ENCODE data around the gene ACOT8.
A peak's percentile ranks its signal among the peaks of the same experiment; 100 is the strongest.
"Not testable (repeated sequence)": the region's sequence is repeated elsewhere in the genome, so short reads cannot be mapped to it uniquely, and the experiment has no call there.

The ACOT8 gene

DNA sequence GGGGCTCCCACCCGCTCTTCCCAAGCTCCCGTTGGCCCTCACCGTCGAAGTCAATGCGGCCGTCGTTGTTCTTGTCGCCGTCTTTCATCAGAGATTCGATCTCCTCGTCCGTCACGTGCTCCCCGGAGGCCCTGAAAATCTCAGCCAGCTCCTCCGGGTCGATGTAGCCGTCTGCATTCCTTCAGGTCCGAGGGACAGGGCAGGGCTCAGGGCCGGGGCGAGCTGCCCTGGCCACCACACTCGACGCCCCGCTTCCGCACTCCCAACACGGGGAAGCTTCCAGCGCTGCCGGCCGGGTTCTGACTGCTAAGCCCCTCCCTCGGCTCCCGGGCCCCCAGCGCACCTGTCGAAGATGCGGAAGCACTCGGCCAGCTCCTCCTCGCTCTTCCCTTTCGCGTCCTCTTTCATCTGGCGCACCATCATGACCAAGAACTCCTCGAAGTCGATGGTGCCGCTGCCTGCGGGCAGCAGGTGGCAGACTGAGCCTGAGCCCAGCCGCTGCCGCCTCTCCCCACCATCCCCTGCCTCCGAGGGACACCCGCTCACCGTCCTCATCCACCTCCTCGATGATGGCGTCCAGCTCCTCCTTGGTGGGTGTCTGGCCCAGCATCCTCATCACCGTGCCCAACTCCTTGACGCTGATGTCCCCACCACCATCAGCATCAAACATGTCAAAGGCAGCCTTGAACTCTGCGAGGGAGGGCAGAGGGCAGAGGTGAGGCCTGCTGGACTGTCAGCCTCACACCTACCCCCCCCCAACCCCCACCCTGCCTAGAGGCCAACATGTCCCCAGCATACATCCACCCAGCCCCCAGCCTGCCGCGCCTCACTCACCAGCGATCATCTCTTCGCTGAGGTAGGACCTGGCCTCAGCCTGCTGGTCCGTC, 33.0 kb downstream of the ACOT8 start:
- peak; percentile 24 for DNase-seq

- DNase-seq, result no peak
Measured at GRCh38 chr20:45822857-45823256, 34.3 kb downstream of the ACOT8 start.

DNA sequence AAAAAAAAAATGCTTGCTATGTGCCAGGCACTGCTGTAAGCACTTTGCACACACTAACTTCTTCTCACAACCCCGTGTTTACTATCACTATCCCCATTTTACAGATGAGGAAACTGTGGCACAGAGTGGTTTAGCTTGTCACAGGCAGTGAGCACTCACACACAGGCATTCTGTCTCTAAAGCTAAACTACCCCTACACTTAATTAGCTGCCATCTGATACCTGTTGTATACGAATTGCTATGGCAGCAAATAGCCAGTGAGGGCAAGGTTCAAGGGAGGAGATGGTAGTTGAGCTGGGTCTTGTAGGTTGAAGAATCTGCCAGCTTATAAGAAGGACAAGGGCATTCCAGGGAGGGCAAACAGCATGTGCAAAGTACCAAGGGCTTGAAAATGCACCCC, 35.2 kb downstream of the ACOT8 start:
- DNase-seq, result no peak

GRCh38 chr20:45819466-45819865, 37.7 kb downstream of the ACOT8 start:
- DNase-seq, result no peak

- DNase-seq, result no peak
Measured at GRCh38 chr20:45818239-45818638, 39.0 kb downstream of the ACOT8 start.

DNA sequence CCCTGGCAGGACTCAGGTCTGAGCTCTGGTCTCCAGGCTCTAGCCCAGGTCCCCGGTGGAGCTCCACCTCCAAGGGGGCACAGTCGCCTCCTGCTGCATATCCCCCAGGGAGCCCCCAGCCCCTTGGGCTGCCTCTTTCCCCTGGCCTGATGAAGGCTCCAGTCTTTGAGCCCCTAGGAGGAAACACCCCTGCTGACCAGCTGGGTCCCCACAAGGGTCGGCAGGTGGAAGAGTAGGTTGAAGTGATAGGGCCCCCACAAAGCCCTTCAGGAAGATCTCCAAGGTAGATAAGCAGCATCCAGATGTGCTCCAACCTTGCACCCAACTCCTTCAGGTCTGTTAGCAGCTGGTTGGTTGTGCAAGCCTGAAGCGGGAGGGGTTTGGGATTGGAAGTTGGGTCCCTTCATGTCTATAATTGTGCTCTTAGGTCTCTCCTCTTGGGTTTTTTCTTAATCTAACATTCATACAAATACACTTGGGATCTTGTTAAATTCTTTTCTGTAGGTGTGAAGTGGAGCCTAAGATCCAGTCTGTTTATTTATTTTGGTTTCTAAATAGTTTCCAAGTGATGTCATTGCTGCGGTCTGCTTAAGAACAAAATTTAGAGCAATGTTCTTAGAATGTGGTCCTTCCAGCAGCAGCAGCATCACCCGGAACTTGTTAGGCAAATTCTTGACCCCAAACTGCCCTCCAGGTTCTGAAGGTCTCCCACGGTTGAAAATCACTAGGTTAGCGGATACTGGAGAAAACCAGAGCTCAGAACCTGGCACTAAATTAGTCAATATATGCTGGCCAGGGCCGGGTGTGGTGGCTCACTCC, 39.6 kb downstream of the ACOT8 start:
- DNase-seq, result no peak

DNA sequence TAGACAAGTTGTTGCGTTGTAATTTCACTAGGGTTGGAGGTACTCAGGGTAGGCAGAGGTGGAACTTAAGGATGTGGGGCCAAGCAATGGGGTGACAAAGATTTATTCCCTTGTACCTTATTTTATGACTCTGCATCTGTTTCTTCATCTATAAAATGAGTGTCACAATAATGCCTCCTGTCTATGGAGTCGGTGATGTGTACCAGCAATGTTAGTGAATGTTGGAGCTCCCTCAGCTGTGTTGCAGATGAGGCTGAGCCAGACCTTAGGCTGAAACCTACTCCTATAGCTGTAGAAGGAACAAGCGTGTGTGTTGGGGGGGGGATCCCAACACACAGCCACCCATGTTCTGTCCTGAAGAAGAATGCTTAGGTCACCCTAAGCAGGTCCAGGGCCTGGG, 40.2 kb downstream of the ACOT8 start:
- no peak for DNase-seq

DNA sequence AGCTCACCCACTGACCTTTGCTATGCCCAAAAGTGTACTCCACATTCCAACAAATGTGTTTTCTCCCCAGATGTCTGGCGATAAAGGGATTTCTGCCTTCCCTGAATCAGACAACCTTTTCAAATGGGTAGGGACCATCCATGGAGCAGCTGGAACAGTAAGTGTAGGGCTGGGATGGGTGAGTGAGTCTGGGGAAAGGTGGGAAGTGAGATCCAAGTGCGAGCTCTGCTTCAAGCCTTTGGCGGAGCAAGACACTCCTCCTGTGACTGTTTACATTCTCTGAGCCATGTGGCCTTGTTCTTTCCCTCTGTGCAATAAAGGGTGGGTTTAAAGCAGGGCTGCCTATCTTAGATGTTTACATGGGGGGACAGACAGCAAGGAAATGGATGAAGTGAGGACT, 42.9 kb downstream of the ACOT8 start:
- DNase-seq, result no peak

DNA sequence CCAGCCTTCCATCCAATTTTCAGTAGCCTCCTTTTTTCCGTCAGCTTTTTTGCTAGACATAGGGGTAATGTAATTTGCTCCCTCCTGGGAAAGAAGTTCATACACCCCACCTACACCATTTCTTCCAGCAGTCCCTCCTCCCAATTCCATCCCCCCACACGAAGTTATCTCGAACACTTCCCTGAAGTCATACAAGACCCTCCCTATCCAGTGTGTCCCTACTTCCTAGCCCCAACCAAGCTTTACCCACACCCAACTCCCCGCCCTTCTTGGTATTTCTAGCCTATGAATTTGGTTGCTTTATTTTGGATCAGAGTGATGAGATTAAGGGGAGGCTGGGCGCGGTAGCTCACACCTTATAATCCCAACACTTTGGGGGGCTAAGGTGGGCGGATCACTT, 43.7 kb downstream of the ACOT8 start:
- DNase-seq, result no peak

DNA sequence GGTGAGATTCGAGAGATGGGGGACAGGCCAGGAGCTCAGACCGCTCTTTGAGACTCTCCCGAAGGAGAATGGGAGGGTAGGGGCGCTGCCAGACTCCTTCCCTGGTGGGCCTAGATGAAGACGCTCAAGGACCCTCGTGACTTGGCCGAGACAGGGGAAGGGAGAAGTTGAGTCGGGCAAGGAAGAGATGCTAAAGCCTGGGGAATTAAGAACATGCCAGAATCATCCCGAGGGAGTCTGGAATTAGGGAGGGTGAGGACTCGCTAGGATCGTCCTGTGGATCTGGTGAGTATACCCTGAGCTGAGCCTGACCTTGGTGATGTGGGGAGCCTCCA, 44.2 kb downstream of the ACOT8 start:
- DNase-seq, result no peak

DNA sequence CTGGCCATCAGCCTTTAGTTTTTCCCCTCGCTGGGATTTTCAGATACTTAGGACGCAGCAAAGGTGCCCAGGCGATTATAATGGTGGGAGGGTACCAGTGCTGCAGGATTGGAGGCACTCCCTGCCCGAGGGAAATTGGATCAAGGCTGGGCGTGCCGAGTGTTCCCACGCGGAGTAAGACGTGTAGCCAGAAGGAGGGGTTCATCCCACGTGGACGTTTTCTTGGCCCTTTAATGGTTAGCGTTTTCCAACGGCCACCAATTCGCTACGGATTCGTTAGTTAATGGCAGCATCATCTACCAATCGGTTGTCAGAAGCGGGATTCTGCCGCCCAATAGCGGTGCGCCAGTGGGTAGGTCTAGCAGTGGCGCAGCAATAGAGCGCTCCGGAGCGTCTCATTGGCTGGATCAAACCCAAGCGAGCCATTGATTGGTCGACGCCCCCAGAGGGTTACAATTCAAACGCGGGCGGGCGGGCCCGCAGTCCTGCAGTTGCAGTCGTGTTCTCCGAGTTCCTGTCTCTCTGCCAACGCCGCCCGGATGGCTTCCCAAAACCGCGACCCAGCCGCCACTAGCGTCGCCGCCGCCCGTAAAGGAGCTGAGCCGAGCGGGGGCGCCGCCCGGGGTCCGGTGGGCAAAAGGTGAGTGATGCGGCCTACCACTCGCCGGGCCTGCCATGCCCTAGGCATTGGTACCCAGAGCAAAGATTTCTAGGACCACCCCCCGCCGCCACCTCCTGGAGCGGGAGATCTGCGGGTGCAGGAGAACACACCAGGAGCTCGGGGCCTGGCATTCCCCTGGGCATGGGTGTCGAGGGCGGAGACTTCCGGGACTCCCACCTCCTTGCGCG, 44.8 kb downstream of the ACOT8 start, which contains the start of gene UBE2C:
UBE2C (plus strand) TSS at position 488 of the 849 bp plus-strand sequence; CDS start at position 540, 52 bp downstream.
- peak; percentile 85 for DNase-seq

- no peak for DNase-seq
Measured at GRCh38 chr20:45810191-45810970, 46.8 kb downstream of the ACOT8 start.

GRCh38 chr20:45801851-45802250, 55.3 kb downstream of the ACOT8 start:
- no peak for DNase-seq

- DNase-seq, result peak; percentile 58
Measured at GRCh38 chr20:45798935-45799642, 58.1 kb downstream of the ACOT8 start.

DNA sequence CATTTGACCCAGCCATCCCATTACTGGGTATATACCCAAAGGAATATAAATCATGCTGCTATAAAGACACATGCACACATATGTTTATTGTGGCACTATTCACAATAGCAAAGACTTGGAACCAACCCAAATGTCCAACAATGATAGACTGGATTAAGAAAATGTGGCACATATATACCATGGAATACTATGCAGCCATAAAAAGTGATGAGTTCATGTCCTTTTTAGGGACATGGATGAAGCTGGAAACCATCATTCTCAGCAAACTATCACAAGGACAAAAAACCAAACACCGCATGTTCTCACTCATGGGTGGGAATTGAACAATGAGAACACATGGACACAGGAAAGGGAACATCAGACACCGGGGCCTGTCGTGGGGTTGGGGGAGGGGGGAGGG, 59.2 kb downstream of the ACOT8 start:
- not testable (repeated sequence) for DNase-seq

DNA sequence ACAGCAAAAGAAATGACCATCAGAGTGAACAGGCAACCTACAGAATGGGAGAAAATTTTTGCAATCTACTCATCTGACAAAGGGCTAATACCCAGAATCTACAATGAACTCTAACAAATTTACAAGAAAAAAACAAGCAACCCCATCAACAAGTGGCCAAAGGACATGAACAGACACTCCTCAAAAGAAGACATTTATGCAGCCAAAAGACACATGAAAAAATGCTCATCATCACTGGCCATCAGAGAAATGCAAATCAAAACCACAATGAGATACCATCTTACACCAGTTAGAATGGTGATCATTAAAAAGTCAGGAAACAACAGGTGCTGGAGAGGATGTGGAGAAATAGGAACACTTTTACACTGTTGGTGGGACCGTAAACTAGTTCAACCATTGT, 59.7 kb downstream of the ACOT8 start:
- not testable (repeated sequence) for DNase-seq

DNA sequence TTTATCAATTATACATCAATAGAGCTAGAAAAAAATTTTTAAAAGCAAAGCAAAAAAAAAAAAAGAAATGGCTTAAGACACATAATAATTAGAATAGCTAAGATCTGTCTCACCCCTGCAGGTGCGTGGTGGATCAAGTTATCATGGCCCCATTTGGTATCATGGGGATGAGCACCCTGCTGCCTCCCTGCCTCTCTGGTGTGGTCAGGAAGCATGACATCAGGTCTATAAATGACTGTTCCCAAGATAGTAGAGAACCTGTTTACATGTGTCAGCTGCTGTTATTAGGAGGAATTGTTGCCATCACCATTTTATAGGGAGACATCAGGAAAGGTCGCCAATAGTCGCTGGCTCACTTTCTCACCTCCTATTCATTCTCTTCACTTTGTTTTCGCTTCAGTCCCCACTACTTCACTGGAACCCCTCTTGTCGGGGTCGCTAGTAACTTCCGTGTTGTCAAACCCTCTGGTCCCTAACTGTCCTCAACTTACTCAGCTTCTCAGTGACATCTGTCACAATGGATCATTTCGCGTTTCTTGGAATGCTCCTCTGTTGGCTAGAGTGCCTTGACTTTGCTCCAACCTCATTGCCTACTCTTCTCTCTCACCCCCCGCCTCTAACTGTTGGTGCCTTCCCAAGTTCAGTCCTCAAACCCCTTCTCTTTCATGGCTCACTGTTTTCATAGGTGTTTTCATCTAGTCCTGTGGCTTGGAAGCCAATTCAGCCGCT, 60.7 kb downstream of the ACOT8 start:
- DNase-seq, result no peak

GRCh38 chr20:45792317-45793118, 64.7 kb downstream of the ACOT8 start:
- no peak for DNase-seq

All from activated T-cell treated with anti-CD3 and anti-CD28 coated beads for 4 hours (primary cell).